ACC112 (cell line): ENCODE measurements around the gene RRP12.

ENCODE experiments used
- H2AFZ ChIP-seq: fragments of 200-600 bp; sonication (generic); one replicate; pipeline ENCODE4 v1.6.0; 2017; ENCODE audit warnings: antibody characterized with exemption, low read length; ENCODE audit not compliant: unreplicated experiment
- H3K27ac ChIP-seq: fragments of 200-600 bp; sonication (generic); 2 replicates; pipeline ENCODE4 v1.5.1; 2014; ENCODE audit warnings: low read depth, mild to moderate bottlenecking, antibody characterized with exemption, low read length, moderate library complexity
- H3K27me3 ChIP-seq: fragments of 200-600 bp; sonication (generic); 2 replicates; pipeline ENCODE4 v1.6.1; 2014; ENCODE audit warnings: mild to moderate bottlenecking, antibody characterized with exemption, low read length, moderate library complexity, mixed read lengths; ENCODE audit not compliant: insufficient read depth
- H3K36me3 ChIP-seq: fragments of 200-600 bp; sonication (generic); 2 replicates; pipeline ENCODE4 v1.6.1; 2016; ENCODE audit warnings: mild to moderate bottlenecking, antibody characterized with exemption, low read length, moderate library complexity, mixed read lengths; ENCODE audit not compliant: insufficient read depth
- H3K4me1 ChIP-seq: fragments of 200-600 bp; sonication (generic); one replicate; pipeline ENCODE4 v1.6.1; 2016; ENCODE audit warnings: low read length, mixed read lengths; ENCODE audit not compliant: insufficient read depth, unreplicated experiment, control insufficient read depth
- H3K4me3 ChIP-seq: fragments of 200-600 bp; sonication (generic); 2 replicates; pipeline ENCODE4 v1.5.1; 2014; ENCODE audit warnings: mild to moderate bottlenecking, low read depth, low read length
- H3K79me2 ChIP-seq: fragments of 200-600 bp; sonication (generic); one replicate; pipeline ENCODE4 v1.6.0; 2016; ENCODE audit warnings: low read length; ENCODE audit not compliant: control insufficient read depth, unreplicated experiment, insufficient read depth

Gene RRP12

DNA sequence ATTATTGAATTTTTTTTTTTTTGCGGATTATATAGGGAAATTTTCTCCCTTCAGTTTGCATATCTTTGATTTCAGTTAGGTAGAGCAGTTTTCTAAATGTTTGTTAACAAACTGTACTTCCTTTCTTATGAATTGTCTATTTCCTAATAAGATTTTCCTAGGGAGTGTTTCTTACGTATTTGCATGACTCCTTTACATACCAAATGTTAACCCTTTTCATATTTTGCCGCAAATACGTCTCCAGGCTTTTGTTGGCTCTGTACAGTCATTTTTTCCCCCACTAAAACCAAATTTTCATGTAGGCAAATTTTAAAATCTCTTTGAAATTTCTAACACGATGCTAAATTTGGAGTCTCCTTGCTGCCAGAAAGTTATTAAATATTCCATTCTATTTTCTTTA, 64.7 kb downstream of the RRP12 start:
- H3K4me1 ChIP-seq, result peaks cover 12% of the 10 kb centered on the region
- peaks cover 26% of the 10 kb centered on the region for H3K27me3 ChIP-seq
- peaks cover 10% of the 10 kb centered on the region for H3K79me2 ChIP-seq
- no peak overlapping the region for H3K27ac ChIP-seq
- no peak overlapping the region for H3K4me3 ChIP-seq
- no peaks in the 10 kb centered on the region for H3K36me3 ChIP-seq
- H2AFZ ChIP-seq, result no peak overlapping the region

DNA sequence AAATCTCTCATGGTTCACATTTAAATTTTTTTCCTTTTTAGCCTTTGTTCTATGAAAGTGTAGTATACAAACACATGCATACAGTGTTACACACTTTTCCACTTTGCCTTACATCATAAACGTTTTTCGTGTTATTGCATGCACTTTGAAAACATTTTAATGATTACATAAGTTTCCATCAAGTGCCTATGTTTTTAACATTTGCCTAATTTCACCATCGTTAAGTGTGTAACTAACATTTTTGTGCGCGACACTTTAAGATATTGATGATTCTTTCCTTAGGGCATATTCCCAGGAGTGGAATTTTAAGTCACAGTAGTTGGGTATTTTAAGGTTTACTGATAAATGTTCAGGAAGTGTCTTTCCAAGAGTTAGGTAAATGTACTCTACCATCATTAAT, 65.1 kb downstream of the RRP12 start:
- H3K27ac ChIP-seq, result no peak overlapping the region
- H2AFZ ChIP-seq, result no peak overlapping the region
- peaks cover 13% of the 10 kb centered on the region for H3K79me2 ChIP-seq
- peaks cover 26% of the 10 kb centered on the region for H3K27me3 ChIP-seq
- no peak overlapping the region for H3K4me3 ChIP-seq
- H3K36me3 ChIP-seq, result no peaks in the 10 kb centered on the region
- H3K4me1 ChIP-seq, result peaks cover 12% of the 10 kb centered on the region

DNA sequence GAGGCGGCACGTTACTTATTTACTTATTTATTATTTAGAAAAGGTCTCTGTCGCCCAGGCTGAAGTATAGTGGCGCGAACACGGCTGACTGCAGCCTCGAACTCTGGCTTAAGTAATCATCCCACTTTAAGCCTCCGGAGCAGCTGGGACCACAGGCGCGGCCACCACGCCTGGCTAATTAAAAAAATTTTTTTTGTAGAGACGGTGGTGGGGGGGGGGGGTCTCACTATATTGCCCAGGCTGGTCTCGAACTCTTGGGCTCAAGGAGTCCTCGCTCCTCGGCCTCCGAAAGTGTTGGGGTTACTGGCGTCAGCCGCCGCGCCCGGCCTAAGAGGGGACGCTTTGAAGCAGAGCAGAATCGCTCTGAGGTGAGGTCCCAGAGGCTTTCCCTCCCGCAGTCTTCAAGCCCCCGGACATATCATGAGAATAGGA, 65.9 kb downstream of the RRP12 start:
- H2AFZ ChIP-seq, result peak overlapping the region; percentile 20
- H3K27me3 ChIP-seq, result peaks cover 26% of the 10 kb centered on the region
- no peak overlapping the region for H3K27ac ChIP-seq
- no peaks in the 10 kb centered on the region for H3K36me3 ChIP-seq
- peaks cover 14% of the 10 kb centered on the region for H3K79me2 ChIP-seq
- H3K4me1 ChIP-seq, result peaks cover 12% of the 10 kb centered on the region
- peak overlapping the region; percentile 88 for H3K4me3 ChIP-seq

DNA sequence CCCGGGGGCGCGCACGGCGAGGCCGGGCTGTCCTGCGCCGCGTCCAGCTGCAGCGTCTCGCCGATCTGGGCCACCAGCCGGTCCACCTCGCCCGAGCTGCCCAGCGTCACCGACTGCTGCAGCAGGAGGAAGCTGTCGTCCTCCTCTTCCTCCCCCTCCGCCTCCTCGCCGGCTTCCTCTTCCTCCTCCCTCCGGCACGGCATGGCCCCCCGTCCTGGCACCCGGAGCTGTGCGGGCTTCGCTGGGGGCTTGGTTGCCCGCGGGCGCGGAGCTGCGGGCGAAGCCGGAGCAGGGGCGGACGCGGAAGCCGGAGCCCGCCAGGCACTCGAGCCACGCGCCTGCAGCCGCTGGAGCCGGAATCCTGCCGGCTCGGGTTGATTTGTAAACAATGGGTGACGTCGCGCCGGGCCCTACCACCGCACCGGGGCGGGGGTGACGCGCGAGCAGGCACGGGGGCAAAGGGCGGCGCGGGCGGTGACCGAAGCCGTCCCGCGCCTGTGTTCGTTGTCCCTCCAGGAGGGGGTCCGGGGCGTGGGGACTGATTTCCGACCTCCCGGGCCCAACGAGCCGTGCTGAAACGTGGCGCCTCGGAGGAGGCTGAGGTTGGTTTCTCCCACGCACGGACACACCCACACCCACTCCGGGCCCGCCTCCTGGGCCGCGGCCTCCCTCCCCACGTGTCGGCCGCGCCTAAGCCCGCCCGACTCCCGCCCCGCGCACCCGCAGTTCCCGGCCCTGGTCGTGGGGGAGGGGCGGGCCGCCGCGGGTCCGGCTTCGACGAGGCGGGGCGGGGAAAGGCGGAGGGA, 66.6 kb downstream of the RRP12 start, which contains the start of gene FRAT2:
TSS of gene FRAT2 (minus strand) at position 360 of the 806 bp plus-strand sequence. CDS start at position 203, 157 bp downstream.
- peak within 1 kb of the TSS; percentile 89 for H3K27ac ChIP-seq
- peak within 1 kb of the TSS; percentile 88 for H3K4me3 ChIP-seq
- H2AFZ ChIP-seq, result peak within 1 kb of the TSS; percentile 86
- H3K36me3 ChIP-seq, result no peaks in the 10 kb centered on the region
- H3K27me3 ChIP-seq, result peaks cover 26% of the 10 kb centered on the region
- peaks cover 14% of the 10 kb centered on the region for H3K79me2 ChIP-seq
- H3K4me1 ChIP-seq, result peaks cover 12% of the 10 kb centered on the region

DNA sequence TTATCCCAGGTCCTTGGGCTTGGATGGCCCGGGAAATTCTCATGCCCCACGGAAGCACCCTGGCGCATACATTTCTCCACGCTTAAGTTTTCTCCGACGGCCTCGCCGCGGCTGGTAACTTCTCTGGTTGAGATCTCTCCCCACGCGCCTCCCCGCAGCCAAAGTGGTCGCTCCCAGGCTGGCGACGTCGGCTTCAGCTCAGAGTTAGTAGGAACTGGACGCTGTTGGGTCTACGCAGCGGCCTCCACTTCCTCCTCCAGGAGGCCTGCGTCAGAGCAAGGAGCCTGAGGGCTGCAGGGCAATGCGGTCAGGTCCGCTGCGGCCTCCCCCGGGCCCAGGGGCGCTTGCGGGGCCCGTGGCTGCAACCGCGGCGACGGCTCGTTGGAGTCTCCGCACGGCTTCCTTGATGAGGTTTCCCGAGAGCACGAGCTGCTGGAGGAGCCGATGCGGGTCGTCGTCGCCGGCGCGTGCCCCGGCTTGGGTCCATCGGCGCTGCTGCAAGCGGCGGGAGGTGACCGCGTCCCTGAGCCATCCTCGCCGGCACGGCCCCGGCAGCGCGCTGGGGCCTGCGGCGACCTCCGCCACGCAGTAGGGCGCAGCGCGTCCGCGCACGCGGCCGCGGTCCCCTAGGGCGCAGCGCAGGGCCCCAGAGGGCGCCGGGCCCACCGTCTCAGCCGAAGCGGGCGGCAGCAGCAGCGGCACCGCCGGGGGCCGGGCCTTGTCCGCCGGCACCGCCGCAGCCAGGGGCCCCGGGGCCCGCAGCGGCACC, 67.4 kb downstream of the RRP12 start:
- no peaks in the 10 kb centered on the region for H3K36me3 ChIP-seq
- peak overlapping the region; percentile 70; the same call in 1 of the 2 replicates for H3K27ac ChIP-seq
- H2AFZ ChIP-seq, result peak overlapping the region; percentile 86
- H3K79me2 ChIP-seq, result peaks cover 14% of the 10 kb centered on the region
- peak overlapping the region; percentile 88 for H3K4me3 ChIP-seq
- peaks cover 12% of the 10 kb centered on the region for H3K4me1 ChIP-seq
- peaks cover 26% of the 10 kb centered on the region for H3K27me3 ChIP-seq

DNA sequence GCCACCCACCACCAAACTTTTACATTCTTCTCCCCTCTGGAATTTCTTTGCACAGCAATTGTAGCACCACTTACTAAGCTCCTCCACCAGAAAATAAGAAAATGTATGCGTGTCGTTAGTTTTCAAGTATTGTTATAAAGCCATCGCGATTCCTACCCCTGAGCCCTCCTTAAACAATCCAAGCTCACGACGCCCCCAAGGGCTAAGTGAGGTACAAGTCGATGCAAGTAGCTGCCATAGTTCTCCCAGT, 67.9 kb downstream of the RRP12 start:
- Histone ChIP-seq H3K79me2 (peaks cover 14% of the 10 kb centered on the region), H2AFZ (peak overlapping the region; percentile 86), H3K27me3 (peaks cover 24% of the 10 kb centered on the region), H3K36me3 (no peaks in the 10 kb centered on the region), H3K27ac (peak overlapping the region; percentile 70), H3K4me1 (peaks cover 12% of the 10 kb centered on the region), H3K4me3 (peak overlapping the region; percentile 88)

GRCh38 chr10:97332591-97333350, 68.4 kb downstream of the RRP12 start:
- H2AFZ ChIP-seq, result peak overlapping the region; percentile 86
- H3K4me1 ChIP-seq, result peaks cover 12% of the 10 kb centered on the region
- H3K27me3 ChIP-seq, result peaks cover 23% of the 10 kb centered on the region
- peak overlapping the region; percentile 88 for H3K4me3 ChIP-seq
- H3K36me3 ChIP-seq, result no peaks in the 10 kb centered on the region
- H3K27ac ChIP-seq, result peak overlapping the region; percentile 70
- H3K79me2 ChIP-seq, result peaks cover 14% of the 10 kb centered on the region

GRCh38 chr10:97331153-97331703, 69.9 kb downstream of the RRP12 start:
- H3K4me1 ChIP-seq, result peaks cover 5% of the 10 kb centered on the region
- H2AFZ ChIP-seq, result no peak overlapping the region
- H3K27ac ChIP-seq, result no peak overlapping the region
- H3K36me3 ChIP-seq, result no peaks in the 10 kb centered on the region
- peaks cover 14% of the 10 kb centered on the region for H3K79me2 ChIP-seq
- no peak overlapping the region for H3K4me3 ChIP-seq
- H3K27me3 ChIP-seq, result peaks cover 9% of the 10 kb centered on the region

DNA sequence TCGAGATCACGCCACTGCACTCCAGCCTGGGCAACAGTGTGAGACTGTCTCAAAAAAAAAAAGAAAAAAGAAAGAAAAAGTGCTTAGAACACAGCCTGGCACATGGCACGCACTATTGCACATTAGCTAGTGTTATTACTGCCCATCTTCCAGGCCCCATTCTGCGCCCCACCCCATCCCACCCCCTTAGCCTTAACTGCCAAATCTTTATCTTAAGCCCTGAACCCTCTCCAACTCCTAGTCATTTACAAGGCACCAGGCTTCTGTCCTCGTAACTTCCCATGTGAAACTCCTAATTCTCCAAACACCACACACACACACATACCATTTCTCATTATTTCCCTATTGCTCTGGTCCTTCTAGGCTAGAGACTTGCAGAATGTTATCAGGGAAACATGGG, 71.4 kb downstream of the RRP12 start:
- Histone ChIP-seq H3K79me2 (peaks cover 14% of the 10 kb centered on the region), H3K27ac (no peak overlapping the region), H3K4me3 (no peak overlapping the region), H3K27me3 (no peaks in the 10 kb centered on the region), H3K36me3 (no peaks in the 10 kb centered on the region), H2AFZ (no peak overlapping the region), H3K4me1 (peaks cover 5% of the 10 kb centered on the region)
